ENCODE measurements around the gene TMEM11. TPM values are rescaled to one million over a fixed set of nuclear protein-coding genes. Genes with fewer than 3 reads are reported as not detected.
A peak's percentile ranks its signal among the peaks of the same experiment; 100 is the strongest.

TMEM11 gene
- total and polyA plus RNA-seq, 10 donors: 14.2 to 25.0 (median 20.3) TPM

DNA sequence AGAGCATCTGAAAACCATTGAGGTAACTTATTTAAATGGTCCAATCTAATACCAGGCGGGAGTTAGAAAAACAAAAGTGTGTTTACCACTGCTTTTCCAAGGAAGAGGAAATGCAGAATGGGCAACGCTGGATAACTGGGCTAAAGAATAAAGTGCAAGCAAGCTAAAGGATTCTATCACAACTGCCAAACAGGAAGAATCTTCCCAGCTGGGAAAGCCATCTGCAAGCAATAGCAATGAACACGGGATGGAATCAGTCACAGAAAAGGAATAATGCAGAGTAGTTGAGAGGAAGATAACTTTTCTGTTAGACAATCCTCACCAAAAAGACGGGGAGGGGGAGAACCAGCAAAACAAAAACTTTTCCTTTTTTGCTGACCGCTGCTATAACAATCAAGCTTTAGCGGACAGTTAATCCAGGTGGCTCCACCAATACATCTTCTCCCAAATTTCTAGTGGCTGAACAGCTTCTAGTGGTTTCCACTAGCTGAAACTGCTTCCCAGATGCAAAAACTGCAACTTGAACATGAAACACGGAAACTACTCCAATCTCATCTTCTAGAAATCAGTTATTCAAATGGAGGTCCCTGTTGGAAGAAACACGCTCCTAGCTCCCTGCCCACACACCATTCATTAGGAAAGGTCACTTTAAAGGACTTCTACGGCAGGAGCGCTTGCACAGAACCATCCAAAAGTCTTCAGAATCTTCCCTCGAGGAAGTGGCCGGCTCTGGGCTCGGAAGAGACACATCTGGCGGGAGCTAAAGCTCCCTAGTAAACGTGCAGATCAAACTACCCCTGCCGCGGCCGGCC, 929 bp downstream of the TMEM11 start:
- intact Hi-C loops (cut with DNase I; ENCODE audit: low total_unique reads): loop anchor here (10.0 kb wide), 1 partner anchor 78 kb away; no protein-coding TSS in a partner anchor
- Histone ChIP-seq H3K9me3 (no peaks in the 10 kb centered on the region), H3K4me3 (peak overlapping the region; percentile 82 to 99 (median 98)), H3K27me3 (replicated peaks in 1 of 7) (no peaks in the 10 kb centered on the region), H3K27ac (peak overlapping the region; percentile 90 to 98 (median 94)), H3K36me3 (peaks cover 0 to 31% (median 22%) of the 10 kb centered on the region in 6 donors), H3K4me1 (peaks cover 31 to 83% (median 64%) of the 10 kb centered on the region in 6 donors)
- no peak for DNase-seq
- TF ChIP-seq POLR2AphosphoS5 (IDR thresholded peaks at IDR 0.05) (no peak), POLR2A (IDR thresholded peaks at IDR 0.05) (no peak)
- TF ChIP-seq, protein P1, sequence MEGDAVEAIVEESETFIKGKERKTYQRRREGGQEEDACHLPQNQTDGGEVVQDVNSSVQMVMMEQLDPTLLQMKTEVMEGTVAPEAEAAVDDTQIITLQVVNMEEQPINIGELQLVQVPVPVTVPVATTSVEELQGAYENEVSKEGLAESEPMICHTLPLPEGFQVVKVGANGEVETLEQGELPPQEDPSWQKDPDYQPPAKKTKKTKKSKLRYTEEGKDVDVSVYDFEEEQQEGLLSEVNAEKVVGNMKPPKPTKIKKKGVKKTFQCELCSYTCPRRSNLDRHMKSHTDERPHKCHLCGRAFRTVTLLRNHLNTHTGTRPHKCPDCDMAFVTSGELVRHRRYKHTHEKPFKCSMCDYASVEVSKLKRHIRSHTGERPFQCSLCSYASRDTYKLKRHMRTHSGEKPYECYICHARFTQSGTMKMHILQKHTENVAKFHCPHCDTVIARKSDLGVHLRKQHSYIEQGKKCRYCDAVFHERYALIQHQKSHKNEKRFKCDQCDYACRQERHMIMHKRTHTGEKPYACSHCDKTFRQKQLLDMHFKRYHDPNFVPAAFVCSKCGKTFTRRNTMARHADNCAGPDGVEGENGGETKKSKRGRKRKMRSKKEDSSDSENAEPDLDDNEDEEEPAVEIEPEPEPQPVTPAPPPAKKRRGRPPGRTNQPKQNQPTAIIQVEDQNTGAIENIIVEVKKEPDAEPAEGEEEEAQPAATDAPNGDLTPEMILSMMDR (IDR thresholded peaks at IDR 0.05 in 8 of 11, conservative IDR thresholded peaks at IDR 0.05 in 3 of 11): no peak
- 8 to 12% (median 9%) methylated on average over 18 of the region's 18 CpGs for WGBS, 5 donors

- peak overlapping the region in 1 of 8 donors; percentile 54 for H3K27ac ChIP-seq
- WGBS, 5 donors: 77 to 85% (median 83%) methylated on average over 9 of the region's 9 CpGs
- H3K27me3 ChIP-seq (replicated peaks in 1 of 7): no peaks in the 10 kb centered on the region
- intact Hi-C loops (cut with DNase I; ENCODE audit: low total_unique reads): loop anchor here (10.0 kb wide), 1 partner anchor 77 kb away; no protein-coding TSS in a partner anchor
- H3K4me3 ChIP-seq: peak overlapping the region in 4 of 8 donors; percentile 82 to 99 (median 94)
- H3K4me1 ChIP-seq: peaks cover 31 to 90% (median 63%) of the 10 kb centered on the region in 6 donors
- no peak for TF ChIP-seq POLR2A (IDR thresholded peaks at IDR 0.05)
- TF ChIP-seq, protein P1 (IDR thresholded peaks at IDR 0.05 in 8 of 11, conservative IDR thresholded peaks at IDR 0.05 in 3 of 11): no peak
- no peak for TF ChIP-seq POLR2AphosphoS5 (IDR thresholded peaks at IDR 0.05)
- H3K9me3 ChIP-seq: no peaks in the 10 kb centered on the region
- peaks cover 0 to 42% (median 31%) of the 10 kb centered on the region in 6 donors for H3K36me3 ChIP-seq
- no peak for DNase-seq
Observed at GRCh38 chr17:21211825-21212479, 2.0 kb downstream of the TMEM11 start.

DNA sequence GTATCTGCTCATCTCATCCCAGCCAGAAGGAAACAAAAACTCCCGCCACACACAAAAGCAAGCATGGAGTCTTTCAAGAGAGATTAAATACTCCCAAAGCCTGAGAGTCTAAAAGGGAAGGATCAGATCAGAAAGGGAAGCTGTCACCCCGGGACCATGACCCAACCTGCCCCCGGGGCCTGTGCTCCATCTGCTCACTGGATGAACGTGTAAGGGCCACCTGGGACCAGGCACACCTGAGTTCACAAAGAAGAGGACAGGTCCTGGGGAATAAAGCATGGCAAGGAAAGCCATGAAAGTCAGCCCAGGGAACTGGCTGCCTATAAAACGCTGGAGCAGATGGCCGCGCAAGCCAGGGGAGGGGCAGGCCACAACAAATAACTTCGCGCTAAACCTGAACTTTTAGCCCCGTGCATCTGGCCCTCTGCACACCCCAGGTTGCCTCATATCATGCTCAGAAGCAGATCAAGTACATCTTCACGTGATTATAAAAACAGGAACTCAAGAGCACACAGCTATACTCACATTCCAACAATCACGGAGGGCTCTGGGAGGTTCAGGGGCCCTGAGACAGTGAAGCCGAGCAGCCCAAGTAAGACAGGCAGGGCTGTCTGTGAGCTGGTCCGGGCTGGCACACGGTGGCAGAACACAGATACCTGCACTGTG, 3.4 kb downstream of the TMEM11 start:
- H3K9me3 ChIP-seq: no peaks in the 10 kb centered on the region
- WGBS, 5 donors: 53 to 68% (median 68%) methylated on average over 14 to 15 of the region's 15 CpGs
- H3K4me1 ChIP-seq: peaks cover 31 to 90% (median 60%) of the 10 kb centered on the region in 6 donors
- H3K27me3 ChIP-seq (replicated peaks in 1 of 7): no peaks in the 10 kb centered on the region
- peak overlapping the region in 1 of 8 donors; percentile 23 for H3K4me3 ChIP-seq
- H3K36me3 ChIP-seq: peaks cover 0 to 56% (median 32%) of the 10 kb centered on the region in 6 donors
- TF ChIP-seq, protein P1 (IDR thresholded peaks at IDR 0.05 in 8 of 11, conservative IDR thresholded peaks at IDR 0.05 in 3 of 11): no peak
- peak in 1 of 3 donors; percentile 19 for TF ChIP-seq POLR2AphosphoS5 (IDR thresholded peaks at IDR 0.05)
- no peak for DNase-seq
- H3K27ac ChIP-seq: peak overlapping the region in 4 of 8 donors; percentile 40 to 54 (median 45)
- intact Hi-C loops (cut with DNase I; ENCODE audit: low total_unique reads): loop anchor here (10.0 kb wide), 1 partner anchor 76 kb away; no protein-coding TSS in a partner anchor
